Cerebellar cortex (tissue), 1 donor: Measurements from ENCODE around the gene SYNPR.
A peak's percentile ranks its signal among the peaks of the same experiment; 100 is the strongest.

Experiments
- DNase-seq: peaks from one replicate; pipeline ENCODE4 v3.0.0-alpha.2; 2015; ENCODE audit warnings: low spot score

The SYNPR gene

DNA sequence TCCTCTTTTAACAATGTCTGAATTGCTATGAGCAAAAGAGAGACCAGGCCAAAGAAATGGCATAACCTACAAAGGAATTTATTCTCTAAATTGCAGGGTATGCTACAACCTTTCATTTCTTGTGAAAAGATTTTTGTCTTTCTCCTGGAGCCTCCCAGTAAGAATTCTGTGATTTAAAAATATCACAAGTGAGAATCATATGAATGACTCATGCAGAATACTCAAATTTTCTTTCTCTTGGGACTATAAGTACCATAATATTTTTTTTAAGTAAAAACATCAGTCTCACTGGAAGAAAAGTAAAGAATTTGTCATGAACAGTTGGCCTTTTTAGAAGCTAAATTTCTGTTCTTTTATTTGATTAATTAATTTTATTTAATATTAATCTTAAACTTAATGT lies 26.3 kb downstream of the SYNPR start:
- no peak for DNase-seq

- no peak for DNase-seq
Measured at GRCh38 chr3:63308072-63308471, 30.0 kb downstream of the SYNPR start.

DNA sequence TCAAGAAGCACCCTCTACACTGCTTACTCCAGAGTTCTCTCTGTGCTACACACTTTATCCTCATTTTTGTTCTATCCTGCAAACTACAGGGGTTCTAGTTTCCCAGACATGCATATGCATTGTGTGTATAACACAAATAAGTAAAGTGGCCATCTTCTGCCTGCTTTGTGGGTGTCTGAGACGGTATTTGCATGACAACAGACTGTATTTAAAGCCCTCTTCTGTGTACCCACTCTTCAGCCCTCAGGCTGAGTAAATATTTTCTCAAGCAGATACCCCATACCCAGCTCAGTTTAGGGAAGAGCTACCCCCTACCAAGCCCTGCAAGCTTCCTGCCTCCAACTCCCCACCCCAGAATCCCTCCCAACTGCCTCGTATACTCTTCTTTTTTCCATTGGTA lies 31.7 kb downstream of the SYNPR start:
- no peak for DNase-seq

DNA sequence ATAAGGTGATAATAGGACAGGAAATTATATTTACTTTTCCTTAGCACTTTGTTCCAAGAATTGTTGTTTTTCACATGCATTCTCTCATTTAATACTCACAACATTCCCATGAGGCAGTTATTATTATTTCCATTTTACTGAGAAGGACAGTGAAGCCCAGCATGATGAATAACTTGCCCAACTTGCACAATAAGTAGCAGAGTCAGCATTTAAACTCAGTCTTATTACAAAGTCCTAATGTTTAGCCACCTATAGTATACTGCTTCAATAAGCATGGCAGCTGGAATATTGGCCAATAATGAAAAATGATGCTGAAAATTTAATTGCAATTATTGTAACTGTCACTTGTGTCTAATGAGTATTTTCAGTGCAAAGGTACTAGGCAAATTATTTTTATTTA lies 45.7 kb downstream of the SYNPR start:
- no peak for DNase-seq

DNA sequence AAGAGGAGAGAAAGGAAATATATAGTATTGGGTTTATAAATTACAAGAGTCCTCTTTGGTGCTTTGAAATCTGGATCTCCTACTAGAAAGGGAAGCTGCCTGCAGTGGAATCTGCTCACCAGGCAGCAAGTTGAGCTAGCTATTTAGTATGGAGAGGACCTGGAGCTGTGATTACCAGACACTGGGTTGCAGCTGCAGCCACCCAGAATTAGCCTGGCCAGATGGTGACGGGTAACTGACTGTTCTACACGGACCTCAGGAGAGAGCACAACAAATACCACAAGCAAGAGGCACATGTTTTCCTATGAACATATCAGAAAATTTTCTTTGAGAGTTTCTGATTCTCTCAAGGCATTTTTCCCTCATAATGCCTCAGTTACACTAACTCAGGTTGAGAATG lies 46.5 kb downstream of the SYNPR start:
- DNase-seq = peak; percentile 77

GRCh38 chr3:63325386-63325785 lies 47.3 kb downstream of the SYNPR start:
- DNase-seq = peak; percentile 93

DNA sequence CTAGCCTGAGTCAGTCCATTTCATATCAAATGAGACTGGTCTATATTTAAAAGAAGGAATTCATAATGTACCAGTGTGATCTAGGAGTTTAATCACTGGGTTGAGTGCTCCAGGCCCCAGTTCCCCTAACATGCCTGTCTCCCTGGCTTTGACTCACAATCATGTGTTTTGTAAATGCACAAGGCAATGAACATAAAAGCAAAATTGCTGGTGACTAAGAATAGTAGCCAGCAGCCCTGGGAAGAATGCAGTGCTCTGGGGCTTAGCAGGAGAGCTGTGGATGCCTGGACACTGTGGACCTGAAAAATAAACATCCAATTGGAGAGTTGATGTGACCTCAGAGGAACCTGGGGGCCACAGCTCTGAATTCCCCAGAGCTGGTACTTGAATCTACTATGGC lies 50.3 kb downstream of the SYNPR start:
- DNase-seq = no peak

DNA sequence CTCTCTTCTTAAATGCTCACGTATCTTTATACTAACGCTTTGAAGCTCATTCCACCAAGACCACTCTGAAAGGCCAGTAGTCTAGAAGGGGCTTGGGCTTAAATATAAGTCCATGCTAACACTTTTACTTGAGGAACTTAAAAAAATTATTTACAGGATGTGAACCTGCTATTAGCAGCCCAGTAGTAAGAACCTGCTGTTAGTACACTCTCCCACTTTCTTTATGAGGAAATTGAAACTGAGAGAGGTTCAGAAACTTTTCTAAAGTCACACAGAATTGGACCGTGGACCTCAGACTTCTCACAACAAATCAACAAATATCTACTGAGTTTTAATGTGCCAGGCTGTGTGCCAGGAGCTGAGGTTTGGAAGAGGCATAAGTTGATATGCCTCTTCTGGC lies 53.4 kb downstream of the SYNPR start:
- no peak for DNase-seq

GRCh38 chr3:63333815-63334214 lies 55.7 kb downstream of the SYNPR start:
- DNase-seq = peak; percentile 46

- DNase-seq = no peak
Measured at GRCh38 chr3:63338351-63338750, 60.2 kb downstream of the SYNPR start.

DNA sequence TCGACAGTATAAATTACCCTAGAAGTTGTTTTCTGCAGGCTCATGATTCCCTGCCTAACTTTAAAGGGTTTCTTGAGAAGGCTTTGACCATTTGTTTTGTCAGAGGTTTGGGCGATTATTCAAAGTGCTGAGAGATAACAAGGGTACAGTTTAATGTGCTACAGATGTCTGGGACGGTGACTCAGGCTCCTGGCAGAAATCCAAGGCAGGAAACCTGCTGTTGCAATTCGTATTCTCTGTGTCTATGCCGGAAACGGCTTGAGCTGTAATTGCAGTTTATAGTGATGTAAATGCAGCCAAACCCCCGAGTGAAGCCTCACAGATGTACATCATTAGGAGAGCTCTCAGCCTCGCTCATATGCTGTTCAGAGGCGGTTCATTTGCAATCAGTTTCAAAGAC lies 65.6 kb downstream of the SYNPR start:
- peak; percentile 77 for DNase-seq

DNA sequence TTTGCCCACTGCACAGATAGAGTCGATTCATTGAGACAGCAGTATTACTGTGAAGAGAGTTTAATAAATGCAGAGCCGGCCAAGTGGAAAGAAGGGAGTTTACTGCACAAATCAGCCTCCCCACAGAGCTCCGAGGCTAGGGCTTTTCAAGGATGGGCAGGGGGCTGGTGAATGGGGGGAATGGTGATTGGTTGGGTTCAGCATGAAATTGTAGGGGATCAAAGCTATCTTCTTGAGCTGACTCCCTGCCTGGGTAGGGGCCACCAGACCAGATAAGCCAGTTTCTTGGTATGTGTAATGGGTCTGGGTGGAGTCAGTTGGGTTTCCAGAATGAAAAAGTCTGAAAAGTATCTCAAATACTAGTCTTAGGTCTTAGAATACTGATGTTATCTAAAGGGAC lies 66.6 kb downstream of the SYNPR start:
- DNase-seq = no peak

- peak; percentile 79 for DNase-seq
Measured at GRCh38 chr3:63349583-63350573, 71.8 kb downstream of the SYNPR start.

GRCh38 chr3:63351159-63352007 lies 73.3 kb downstream of the SYNPR start:
- DNase-seq = peak; percentile 87

GRCh38 chr3:63352008-63352279 lies 73.8 kb downstream of the SYNPR start:
- DNase-seq = no peak

- no peak for DNase-seq
Measured at GRCh38 chr3:63353383-63353782, 75.3 kb downstream of the SYNPR start.

DNA sequence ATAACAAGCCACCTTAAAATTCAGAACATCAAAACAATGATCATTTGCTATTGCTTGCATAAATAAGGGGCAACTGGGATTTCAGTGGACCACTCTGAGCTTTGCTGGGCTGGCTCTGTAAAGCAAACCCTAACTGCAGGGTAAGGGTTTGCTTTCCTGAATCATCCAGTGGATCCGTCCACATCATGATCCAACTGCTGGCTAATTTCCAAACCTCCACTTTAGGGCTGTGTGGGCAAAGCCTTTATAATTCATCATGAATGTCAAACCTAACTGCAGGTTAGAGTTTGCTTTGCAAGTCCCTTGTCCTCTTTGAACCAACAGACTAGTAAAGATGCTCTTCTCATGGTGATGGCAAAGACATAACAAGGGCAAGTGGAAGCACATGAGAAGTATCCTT lies 76.1 kb downstream of the SYNPR start:
- no peak for DNase-seq

- no peak for DNase-seq
Measured at GRCh38 chr3:63355809-63356208, 77.7 kb downstream of the SYNPR start.

DNA sequence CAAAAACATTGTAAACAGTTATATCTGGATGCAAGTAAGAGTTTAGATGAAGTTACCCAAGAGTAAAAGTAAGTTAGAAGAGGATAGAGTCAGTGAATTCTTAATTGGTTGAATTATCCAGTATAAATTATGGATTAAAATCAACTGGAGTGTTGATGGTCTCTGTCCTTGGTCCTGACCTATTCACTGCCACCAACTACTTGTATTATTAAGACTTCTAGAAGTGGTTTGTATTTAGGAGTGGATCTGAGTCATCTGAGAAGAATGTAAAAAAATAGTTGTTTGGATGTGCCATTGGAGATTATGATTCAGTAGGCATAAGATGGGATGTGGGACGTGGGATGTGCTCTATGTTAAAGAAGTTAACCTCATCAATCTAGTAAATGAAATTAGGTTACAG lies 86.4 kb downstream of the SYNPR start:
- no peak for DNase-seq

DNA sequence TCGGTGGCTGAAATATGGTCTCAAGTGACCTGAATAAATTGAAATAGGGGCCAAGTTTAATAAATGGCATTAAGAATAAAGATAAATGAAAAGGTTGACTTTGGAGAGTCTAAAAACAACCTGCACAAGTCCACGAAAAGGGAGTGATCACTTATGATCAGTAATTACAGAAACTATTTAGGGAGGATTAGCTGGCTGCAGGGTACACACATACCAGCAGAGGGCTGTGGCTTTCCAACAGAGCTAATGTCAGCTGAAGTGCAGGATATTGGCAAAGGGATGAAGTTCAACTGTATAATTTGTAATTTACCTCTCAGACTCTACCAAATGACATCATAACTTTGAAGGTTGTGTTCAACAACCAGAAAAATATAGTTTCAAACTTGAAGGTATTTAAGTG lies 86.8 kb downstream of the SYNPR start:
- DNase-seq = no peak

- no peak for DNase-seq
Measured at GRCh38 chr3:63365671-63366070, 87.6 kb downstream of the SYNPR start.

DNA sequence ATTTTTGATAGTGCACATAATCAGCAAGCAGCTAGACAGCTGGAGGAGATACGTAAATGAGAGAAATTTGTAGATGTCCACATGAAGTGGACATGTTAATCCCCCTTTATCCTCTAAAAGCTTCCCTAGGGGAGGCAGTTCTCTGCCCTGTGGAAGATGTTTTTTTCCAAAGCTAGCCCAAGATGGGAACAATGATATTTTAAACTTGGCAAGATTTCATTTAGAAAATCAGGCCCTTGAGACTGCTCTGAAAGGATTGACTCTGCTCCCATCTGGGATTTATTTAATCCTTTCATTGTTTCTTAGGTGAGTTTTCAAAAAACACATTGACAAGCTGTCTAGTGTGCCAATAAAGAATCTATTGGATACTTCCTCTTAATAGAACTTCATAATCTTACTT lies 92.0 kb downstream of the SYNPR start:
- DNase-seq = no peak

- DNase-seq = no peak
Measured at GRCh38 chr3:63383040-63383439, 104.9 kb downstream of the SYNPR start.
